BJ (cell line): ENCODE measurements around the gene KIFC1. TPM values are rescaled to one million over a fixed set of nuclear protein-coding genes. Genes with fewer than 3 reads are reported as not detected.

Source experiments
- CTCF ChIA-PET: fragments of 350-600 bp; formaldehyde crosslinking; extraction: SDS; loops from one replicate; lab custom pipeline; 2021; ENCODE audit warnings: antibody characterized with exemption, inconsistent platforms; lab: Yijun Ruan, JAX
- POLR2A ChIA-PET: fragments of 300-600 bp; sonication (Branson Sonifier 250); formaldehyde crosslinking; extraction: SDS; loops from one replicate; lab custom pipeline; 2021; ENCODE audit warnings: antibody characterized with exemption; lab: Charles Lee
- DNase-seq: peaks from one replicate; pipeline ENCODE4 v3.0.0-alpha.2; 2011; ENCODE audit warnings: low read depth
- H3K27me3 ChIP-seq: 2 replicates; pipeline ENCODE4 v1.6.0; 2011; ENCODE audit warnings: low read length; ENCODE audit not compliant: control insufficient read depth, insufficient read depth
- H3K36me3 ChIP-seq: 2 replicates; pipeline ENCODE4 v1.5.1; 2011; ENCODE audit warnings: low read length; ENCODE audit not compliant: control insufficient read depth, insufficient read depth
- H3K4me3 ChIP-seq: 2 replicates; pipeline ENCODE4 v1.5.1; 2011; ENCODE audit warnings: low read depth, mild to moderate bottlenecking, control low read depth, low read length
- CTCF ChIP-seq: IDR thresholded peaks from 2 replicates; pipeline ENCODE4 v1.5.1; 2011; ENCODE audit warnings: low read depth, mild to moderate bottlenecking, control low read depth, inconsistent platforms, low read length, moderate library complexity; ENCODE audit not compliant: insufficient read depth
- polyA plus RNA-seq: library from polyadenylated mRNA; depleted of rRNA; stranded (reverse); fragments of >200 nt; gene quantifications from 2 replicates; pipeline ENCODE4 v1.2.3, GENCODE V29; 2011

Gene KIFC1
- polyA plus RNA-seq, 1 experiment = 32.4 TPM

GRCh38 chr6:33430991-33431879 lies 39.6 kb downstream of the KIFC1 start:
- peaks cover 16% of the 10 kb centered on the region for H3K36me3 ChIP-seq
- DNase-seq = no peak
- H3K27me3 ChIP-seq = no peaks in the 10 kb centered on the region
- POLR2A ChIA-PET = no interaction called here
- CTCF ChIA-PET = interaction anchor here (1.3 kb wide), 1 partner anchor 13 kb away, joined by 6 read pairs; the partner anchor contains the start of gene CUTA
- H3K4me3 ChIP-seq = no peak overlapping the region
- no peak for TF ChIP-seq CTCF

- ChIA-PET CTCF (interaction anchor here (0.9 kb wide), 1 partner anchor 10 kb away, joined by 3 read pairs; no protein-coding TSS in a partner anchor), POLR2A (no interaction called here)
- H3K36me3 ChIP-seq = peaks cover 18% of the 10 kb centered on the region
- H3K27me3 ChIP-seq = no peaks in the 10 kb centered on the region
- DNase-seq = no peak
- TF ChIP-seq CTCF = no peak
- no peak overlapping the region for H3K4me3 ChIP-seq
These were observed 40.4 kb downstream of the KIFC1 start for GRCh38 chr6:33431880-33432541.

- ChIA-PET POLR2A (no interaction called here), CTCF (interaction anchor here (0.9 kb wide), 1 partner anchor 9 kb away, joined by 3 read pairs; no protein-coding TSS in a partner anchor)
- Histone ChIP-seq H3K27me3 (no peaks in the 10 kb centered on the region), H3K4me3 (no peak overlapping the region), H3K36me3 (peaks cover 20% of the 10 kb centered on the region)
- no peak for DNase-seq
- no peak for TF ChIP-seq CTCF
These were observed 40.9 kb downstream of the KIFC1 start for GRCh38 chr6:33432546-33432945.

- Histone ChIP-seq H3K27me3 (no peaks in the 10 kb centered on the region), H3K36me3 (peaks cover 23% of the 10 kb centered on the region), H3K4me3 (no peak overlapping the region)
- ChIA-PET CTCF (interaction anchor here (0.5 to 0.9 kb wide), 2 partner anchors 9 to 319 kb away, joined by 3 read pairs; no protein-coding TSS in a partner anchor), POLR2A (no interaction called here)
- no peak for DNase-seq
- TF ChIP-seq CTCF = no peak
These were observed 41.4 kb downstream of the KIFC1 start for GRCh38 chr6:33433001-33433543.
